ENCODE results near the gene IRF4.

The IRF4 gene

GRCh38 chr6:381742-382461 lies 9.7 kb upstream of the IRF4 start:
- no peak for DNase-seq (ENCODE audit: low read depth)

- DNase-seq (ENCODE audit: low read depth): no peak
These were observed 8.4 kb upstream of the IRF4 start for GRCh38 chr6:382883-383810.

GRCh38 chr6:383856-384255 lies 7.7 kb upstream of the IRF4 start:
- no peak for DNase-seq (ENCODE audit: low read depth)

GRCh38 chr6:384898-385297 lies 6.7 kb upstream of the IRF4 start:
- no peak for DNase-seq (ENCODE audit: low read depth)

GRCh38 chr6:385614-386013 lies 5.9 kb upstream of the IRF4 start:
- no peak for DNase-seq (ENCODE audit: low read depth)

- no peak for DNase-seq (ENCODE audit: low read depth)
These were observed 4.8 kb upstream of the IRF4 start for GRCh38 chr6:386688-387266.

- DNase-seq (ENCODE audit: low read depth): no peak
These were observed 4.2 kb upstream of the IRF4 start for GRCh38 chr6:387293-387741.

- DNase-seq (ENCODE audit: low read depth): no peak
These were observed 3.2 kb upstream of the IRF4 start for GRCh38 chr6:388202-388903.

GRCh38 chr6:389143-389542 lies 2.4 kb upstream of the IRF4 start:
- no peak for DNase-seq (ENCODE audit: low read depth)

- no peak for DNase-seq (ENCODE audit: low read depth)
These were observed 1.9 kb upstream of the IRF4 start for GRCh38 chr6:389622-390021.

GRCh38 chr6:390914-391558 lies 516 bp upstream of the IRF4 start:
- DNase-seq (ENCODE audit: low read depth): no peak

GRCh38 chr6:392441-393390 lies 1.2 kb downstream of the IRF4 start:
- DNase-seq (ENCODE audit: low read depth): no peak

GRCh38 chr6:393391-394221 lies 2.1 kb downstream of the IRF4 start:
- no peak for DNase-seq (ENCODE audit: low read depth)

- DNase-seq (ENCODE audit: low read depth): no peak
These were observed 3.2 kb downstream of the IRF4 start for GRCh38 chr6:394641-395289.

GRCh38 chr6:395432-396125 lies 4.0 kb downstream of the IRF4 start:
- no peak for DNase-seq (ENCODE audit: low read depth)

- DNase-seq (ENCODE audit: low read depth): no peak
These were observed 4.6 kb downstream of the IRF4 start for GRCh38 chr6:396126-396520.

- DNase-seq (ENCODE audit: low read depth): no peak
These were observed 5.5 kb downstream of the IRF4 start for GRCh38 chr6:397056-397455.

- DNase-seq (ENCODE audit: low read depth): no peak
These were observed 6.1 kb downstream of the IRF4 start for GRCh38 chr6:397604-398003.

GRCh38 chr6:398065-398464 lies 6.5 kb downstream of the IRF4 start:
- DNase-seq (ENCODE audit: low read depth): no peak

All from GM04503 (cell line).